Measurements from ENCODE around the gene NMRAL1.
A peak's percentile ranks its signal among the peaks of the same experiment; 100 is the strongest.

NMRAL1 gene

GRCh38 chr16:4463522-4464163 lies 10.8 kb downstream of the NMRAL1 start:
- DNase-seq = no peak

DNA sequence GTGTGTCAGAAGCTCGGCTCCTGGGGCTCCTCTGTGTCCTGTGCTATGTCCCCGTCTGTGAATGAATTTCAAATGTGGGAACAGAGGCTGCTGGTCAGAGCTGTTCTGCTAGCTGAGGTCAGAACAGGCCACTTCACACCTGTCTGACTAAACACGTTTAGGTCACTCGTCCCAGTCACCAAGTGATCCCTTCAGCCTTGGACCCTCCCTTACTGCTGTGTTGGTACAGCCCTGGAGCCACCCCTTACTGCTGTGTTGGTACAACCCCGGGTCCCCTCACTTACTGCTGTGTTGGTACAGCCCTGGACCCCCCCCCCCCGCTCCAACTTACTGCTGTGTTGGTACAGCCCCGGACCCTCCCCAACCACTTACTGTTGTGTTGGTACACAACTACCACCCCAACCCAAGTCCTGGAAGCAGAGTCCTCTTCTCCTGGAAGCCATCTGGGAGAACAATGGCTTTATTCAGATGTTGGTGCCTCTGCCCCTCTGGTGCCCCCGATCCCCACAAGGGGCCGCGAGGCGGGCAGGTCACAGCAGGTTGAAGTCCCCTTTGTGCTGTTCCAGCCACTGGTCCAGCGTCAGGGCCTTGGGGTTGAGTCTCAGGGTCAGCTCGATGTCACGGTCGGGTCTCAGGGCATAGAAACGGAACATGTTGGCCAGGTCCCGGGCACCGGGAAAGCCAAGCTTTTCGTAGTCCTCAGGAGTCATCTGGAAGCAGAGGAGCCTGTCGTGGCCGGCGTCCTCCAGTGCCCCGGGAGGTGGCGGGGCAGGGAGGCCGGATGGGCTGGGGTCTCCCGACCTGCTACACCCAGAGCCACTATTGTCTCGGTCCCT lies 13.0 kb downstream of the NMRAL1 start:
- DNase-seq = no peak

DNA sequence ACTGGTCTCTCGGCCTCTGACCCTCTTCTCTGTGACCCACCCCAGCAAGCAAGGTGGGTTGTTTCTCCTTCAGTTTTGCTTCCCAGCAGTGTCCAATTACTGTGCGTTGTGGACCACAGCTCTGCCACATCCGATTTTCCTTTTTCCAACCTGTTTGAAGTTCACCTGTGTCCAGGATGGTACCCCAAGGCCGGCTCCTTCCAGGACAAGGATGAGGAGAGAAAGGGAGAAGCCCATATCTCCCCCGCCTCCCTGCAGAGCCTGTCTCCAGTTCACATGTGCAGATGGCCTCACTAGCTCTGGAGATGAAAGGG lies 13.5 kb downstream of the NMRAL1 start:
- no peak for DNase-seq

- DNase-seq = no peak
Observed at GRCh38 chr16:4455951-4456350, 18.5 kb downstream of the NMRAL1 start.

- DNase-seq = no peak
Observed at GRCh38 chr16:4455081-4455480, 19.3 kb downstream of the NMRAL1 start.

DNA sequence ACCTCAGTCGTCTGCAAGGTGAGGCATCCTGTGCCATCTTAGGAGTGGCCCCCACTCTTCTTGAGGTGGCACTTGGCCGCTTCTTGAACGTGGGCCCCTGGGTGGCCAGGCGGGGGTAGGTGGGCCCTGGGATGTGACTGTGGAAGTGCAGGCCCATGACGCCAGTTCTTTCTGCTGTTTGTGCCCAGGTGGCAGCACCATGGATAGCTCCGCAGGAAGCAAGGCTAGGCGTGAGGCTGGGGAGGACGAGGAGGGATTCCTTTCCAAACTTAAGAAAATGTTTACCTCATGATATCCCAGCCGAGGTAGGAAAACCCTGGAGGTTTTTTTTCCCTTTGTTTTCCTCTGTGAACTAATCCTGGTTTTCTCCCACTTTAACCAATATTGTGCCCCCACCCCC lies 19.8 kb downstream of the NMRAL1 start:
- DNase-seq = no peak

DNA sequence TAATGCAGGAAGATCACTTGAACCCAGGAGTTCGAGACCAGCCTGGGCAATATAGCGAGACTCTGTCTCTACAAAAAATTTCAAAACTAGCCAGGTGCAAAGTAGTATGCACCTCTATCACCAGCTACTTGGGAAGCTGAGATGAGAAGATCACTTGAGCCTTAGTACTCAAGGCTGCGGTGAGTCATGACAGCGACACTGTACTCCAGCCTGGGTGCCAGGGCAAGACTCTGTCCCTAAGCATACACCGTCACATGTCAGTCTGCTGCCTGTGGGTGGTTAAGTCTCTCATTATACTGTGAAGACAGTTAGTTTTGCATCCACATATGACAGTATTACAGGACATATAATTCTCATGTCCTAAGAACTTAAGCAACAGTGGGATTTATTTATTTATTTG lies 21.8 kb downstream of the NMRAL1 start:
- no peak for DNase-seq

- no peak for DNase-seq
Observed at GRCh38 chr16:4450931-4451519, 23.4 kb downstream of the NMRAL1 start.

DNA sequence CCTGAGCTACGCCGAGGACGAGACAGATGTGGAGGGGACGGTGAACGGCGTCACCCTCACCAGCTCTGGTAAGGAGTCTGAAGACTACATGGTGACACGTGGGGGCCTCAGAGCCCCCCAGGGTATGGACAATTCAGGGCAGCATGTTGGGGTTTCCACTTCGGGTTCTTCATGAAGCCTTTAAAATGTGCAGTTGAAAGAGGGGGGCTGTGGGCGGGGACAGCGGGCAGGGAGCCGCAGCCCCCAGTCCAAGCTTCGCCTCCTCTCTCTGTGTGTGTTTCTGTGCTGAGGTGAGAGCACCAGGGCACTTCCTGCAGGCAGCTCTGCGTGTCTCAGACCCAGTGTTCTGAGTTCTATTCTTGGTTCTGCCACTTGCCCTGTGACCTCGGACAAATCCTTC lies 24.0 kb downstream of the NMRAL1 start:
- no peak for DNase-seq

DNA sequence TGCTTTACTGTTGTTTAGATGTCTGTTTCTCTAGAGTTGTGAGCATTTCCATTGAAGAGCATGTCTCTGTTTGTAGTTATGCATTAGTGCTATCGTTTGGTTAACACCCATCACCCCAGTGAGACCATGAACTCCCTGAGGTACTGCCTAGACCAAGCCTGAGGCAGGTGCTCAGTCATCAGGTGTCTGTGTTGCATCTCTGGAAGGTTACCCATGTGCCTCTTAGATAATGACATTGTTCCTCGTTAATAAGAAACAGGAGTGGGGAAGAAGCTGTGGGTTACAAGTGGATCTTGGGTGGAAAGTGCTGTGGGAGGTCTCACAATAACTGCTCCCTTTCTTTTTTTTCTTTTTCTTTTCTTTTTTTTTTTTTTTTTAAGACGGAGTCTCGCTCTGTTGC lies 30.4 kb downstream of the NMRAL1 start:
- DNase-seq = no peak

- DNase-seq = no peak
Observed at GRCh38 chr16:4443271-4443670, 31.2 kb downstream of the NMRAL1 start.

DNA sequence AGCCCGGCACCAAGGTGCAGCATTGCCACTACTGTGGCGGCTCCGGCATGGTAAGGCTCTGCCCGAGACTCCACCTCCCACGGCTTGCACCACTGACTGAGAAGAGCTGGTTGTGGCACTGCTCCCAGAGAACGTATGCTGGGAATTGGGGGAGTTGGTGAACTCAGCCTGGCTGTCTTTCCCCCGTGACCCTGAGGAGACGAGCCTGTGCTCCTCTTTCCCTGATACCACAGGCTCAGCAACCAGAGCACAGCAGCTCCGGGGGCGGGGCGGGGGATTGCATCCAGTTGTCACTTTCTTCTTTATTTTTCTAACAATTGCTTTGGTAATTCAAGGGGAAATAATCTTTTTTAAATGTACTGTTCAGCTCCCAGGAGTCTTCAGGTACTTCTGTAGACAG lies 32.1 kb downstream of the NMRAL1 start:
- no peak for DNase-seq

- no peak for DNase-seq
Observed at GRCh38 chr16:4437366-4437765, 37.1 kb downstream of the NMRAL1 start.

DNA sequence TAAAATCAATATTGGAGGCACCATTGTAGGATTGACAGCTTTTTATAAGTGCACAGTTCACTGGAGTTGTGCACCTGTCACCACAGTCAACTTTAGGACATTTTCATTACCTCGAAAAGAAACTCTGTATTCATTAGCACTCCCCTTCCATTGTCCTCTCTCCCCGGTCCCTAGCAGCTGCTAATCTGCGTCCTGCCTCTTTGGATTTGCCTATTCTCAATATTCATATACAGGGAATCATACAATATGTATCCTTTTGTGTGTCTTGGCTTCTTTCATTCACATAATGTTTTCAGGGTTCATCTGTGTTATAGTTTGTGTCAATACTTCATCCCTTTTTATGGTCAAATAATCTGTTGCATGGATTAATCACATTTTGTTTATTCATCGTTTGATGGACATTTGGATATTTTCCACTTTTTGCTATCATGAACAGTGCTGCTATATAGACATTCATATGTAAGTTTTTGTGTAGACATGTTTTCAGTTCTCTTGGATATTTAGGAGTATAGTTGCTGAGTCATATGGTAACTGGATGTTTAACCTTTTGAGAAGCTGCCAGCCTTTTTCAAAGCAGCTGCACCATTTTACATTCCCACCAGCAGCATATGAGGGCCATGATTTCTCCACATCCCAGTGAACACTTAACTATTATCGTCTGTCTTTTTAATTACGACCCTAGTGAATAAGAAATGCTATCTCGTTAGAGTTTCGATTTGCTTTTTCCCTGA lies 38.9 kb downstream of the NMRAL1 start:
- DNase-seq = no peak

GRCh38 chr16:4433914-4434787 lies 40.3 kb downstream of the NMRAL1 start:
- DNase-seq = no peak

- DNase-seq = no peak
Observed at GRCh38 chr16:4433228-4433627, 41.2 kb downstream of the NMRAL1 start.

DNA sequence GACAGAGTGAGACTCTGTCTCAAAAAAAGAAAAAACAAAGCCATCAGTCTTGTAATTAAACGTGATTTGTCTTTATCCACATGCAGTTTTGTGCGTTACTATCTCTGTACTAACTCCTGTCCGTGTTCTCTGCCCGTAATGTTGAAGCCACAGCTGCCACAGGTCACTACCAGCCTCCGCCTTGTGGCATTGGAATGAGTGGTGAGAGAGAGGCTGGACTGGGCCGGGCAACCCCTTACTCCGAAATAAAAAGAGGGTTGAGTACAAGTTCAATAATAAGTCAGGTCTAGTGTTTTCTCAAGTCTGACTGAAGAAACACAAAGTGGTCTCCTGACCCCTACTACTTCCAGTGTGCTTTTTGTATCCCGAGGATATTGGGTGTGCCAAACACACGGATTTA lies 43.4 kb downstream of the NMRAL1 start:
- DNase-seq = no peak

DNA sequence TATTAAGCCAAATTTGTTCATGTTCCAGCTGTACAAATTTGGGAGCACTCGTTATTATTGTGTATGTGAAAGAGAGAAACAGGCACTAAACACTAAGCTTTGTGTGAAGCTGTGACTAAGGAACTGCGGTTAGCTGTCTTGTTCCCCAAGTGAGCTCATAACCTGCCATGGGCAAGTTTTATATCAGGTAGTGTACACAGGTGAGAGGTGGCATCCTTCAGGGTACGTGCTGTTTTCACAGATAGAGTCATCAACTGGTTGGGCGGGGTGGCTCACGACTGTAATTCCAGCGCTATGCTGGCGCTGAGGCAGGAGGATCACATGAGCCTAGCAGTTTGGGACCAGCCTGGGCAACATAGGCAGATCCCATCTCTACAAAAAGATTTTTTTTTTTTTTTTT lies 45.9 kb downstream of the NMRAL1 start:
- no peak for DNase-seq

DNA sequence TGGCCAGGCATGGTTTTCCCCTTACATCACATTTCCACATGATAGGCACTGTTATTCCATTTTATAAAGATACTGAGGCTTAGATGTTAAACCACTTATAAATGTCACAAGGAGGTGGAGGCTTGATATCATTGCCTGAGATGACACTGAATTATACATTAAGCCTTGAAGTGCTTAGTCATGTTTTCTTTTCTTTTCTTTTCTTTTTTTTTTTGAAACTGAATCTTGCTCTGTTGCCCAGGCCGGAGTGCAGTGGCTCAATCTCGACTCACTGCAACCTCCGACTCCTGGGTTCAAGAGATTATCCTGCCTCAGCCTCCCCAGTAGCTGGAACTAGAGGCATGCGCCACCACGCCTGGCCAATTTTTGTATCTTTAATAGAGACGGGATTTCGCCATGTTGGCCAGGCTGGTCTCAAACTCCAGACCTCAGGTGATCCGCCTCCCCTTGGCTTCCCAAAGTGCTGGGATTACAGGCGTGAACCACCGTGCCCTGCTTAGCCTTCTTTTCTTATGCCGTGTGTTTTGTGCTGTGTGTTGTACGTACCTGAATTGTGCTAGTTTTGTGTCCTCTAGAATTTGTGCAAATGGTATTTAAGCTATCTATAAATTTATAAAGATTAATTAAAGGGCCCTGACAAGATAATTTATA lies 47.6 kb downstream of the NMRAL1 start:
- DNase-seq = no peak

GRCh38 chr16:4426021-4426684 lies 48.3 kb downstream of the NMRAL1 start:
- no peak for DNase-seq

DNA sequence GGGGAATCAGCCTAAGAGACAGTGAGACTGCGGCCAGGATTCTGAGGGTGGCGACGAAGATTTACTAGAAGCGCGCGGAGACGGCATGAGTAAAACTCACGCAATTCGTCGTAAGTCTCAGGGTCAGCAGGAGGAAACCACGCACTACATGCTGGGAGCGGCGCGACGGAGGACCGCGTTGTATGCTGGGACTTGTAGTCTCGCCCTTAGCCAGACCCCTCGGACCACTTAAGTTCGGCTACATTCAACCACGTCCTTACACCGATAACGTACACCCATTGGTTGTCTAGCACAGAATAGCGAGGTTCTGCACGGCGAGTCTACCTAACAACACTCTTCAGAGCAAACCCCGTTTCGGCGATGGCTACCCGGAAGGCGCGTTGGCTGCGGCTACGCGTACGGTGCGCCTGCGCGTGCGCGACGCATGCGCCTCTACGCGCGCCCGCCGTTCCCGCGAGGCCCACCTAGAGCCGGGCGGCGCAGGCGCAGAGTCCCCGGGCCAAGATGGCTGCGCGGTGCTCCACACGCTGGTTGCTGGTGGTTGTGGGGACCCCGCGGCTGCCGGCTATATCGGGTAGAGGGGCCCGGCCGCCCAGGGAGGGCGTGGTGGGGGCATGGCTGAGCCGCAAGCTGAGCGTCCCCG lies 48.9 kb downstream of the NMRAL1 start, which contains the start of gene DNAJA3:
DNAJA3 (plus strand) TSS at position 491 of the 643 bp plus-strand sequence; CDS start at position 505, 14 bp downstream.
- peak; percentile 94 for DNase-seq

Measured in activated naive CD4-positive, alpha-beta T cell treated with anti-CD3 and anti-CD28 coated beads, Interleukin-2, amount 50 U/mL, for 16 hours (primary cell).